CD4-positive, alpha-beta T cell treated with Interleukin-4 for 4 hours (primary cell): ENCODE measurements around the gene MBD1.
A peak's percentile ranks its signal among the peaks of the same experiment; 100 is the strongest.
"Not testable (repeated sequence)": the region's sequence is repeated elsewhere in the genome, so short reads cannot be mapped to it uniquely, and the experiment has no call there.

Experiments
- DNase-seq: peaks from one replicate; pipeline ENCODE4 v3.0.0-alpha.2; 2020

Gene MBD1

GRCh38 chr18:50268022-50268747, 13.1 kb downstream of the MBD1 start:
- peak; percentile 78 for DNase-seq

DNA sequence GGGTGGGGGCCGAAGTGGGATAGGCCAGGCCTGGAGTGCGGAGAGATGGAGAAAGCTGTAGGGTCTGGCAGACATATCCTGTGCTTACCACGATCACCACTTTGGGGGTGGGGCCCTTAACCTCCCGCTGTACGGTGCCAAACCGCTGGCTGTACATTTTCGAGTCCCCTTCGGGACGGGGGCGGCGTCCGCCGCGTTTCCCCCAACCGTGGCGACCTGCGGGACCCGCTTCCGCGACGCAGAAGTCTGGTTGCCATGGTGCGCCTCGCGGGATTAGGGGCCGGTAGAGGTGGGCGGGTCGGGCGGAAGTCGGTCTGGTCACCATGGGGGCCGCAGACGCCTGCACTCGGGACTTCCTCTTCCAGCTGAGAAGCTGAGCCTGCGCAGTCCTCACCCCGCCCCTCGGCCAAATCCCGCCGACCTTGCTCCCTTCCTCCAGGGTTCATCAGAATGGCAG, 15.0 kb downstream of the MBD1 start, which contains the start of gene CFAP53:
Gene CFAP53 (minus strand): TSS at position 248 of the 457 bp plus-strand sequence. CDS start 91 bp downstream, at position 157.
- peak; percentile 84 for DNase-seq

DNA sequence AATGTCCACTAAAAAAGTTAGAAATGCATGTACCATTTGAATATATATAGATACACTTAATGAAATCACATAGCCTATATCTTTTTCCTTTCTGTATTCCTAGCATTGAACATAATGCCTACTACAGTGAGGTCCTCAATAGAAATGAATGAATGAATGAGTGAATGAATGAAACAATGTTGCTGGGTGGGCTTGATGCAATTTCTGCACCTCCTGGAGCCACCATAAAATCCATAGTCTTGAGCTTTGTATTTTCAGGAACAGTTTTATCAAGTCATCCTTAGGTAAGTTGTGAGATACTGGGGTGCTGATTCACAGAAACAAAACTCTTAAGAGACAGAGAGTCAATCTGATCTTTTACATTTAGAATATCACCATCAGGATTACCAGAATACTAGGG, 18.3 kb downstream of the MBD1 start:
- DNase-seq = no peak

- DNase-seq = no peak
Measured at GRCh38 chr18:50250935-50251334, 30.4 kb downstream of the MBD1 start.

- no peak for DNase-seq
Measured at GRCh38 chr18:50249576-50249975, 31.7 kb downstream of the MBD1 start.

- DNase-seq = no peak
Measured at GRCh38 chr18:50247561-50247960, 33.8 kb downstream of the MBD1 start.

GRCh38 chr18:50241768-50242167, 39.6 kb downstream of the MBD1 start:
- DNase-seq = not testable (repeated sequence)

- DNase-seq = peak; percentile 7
Measured at GRCh38 chr18:50240080-50240563, 41.2 kb downstream of the MBD1 start.

GRCh38 chr18:50232419-50232818, 48.9 kb downstream of the MBD1 start:
- DNase-seq = no peak

DNA sequence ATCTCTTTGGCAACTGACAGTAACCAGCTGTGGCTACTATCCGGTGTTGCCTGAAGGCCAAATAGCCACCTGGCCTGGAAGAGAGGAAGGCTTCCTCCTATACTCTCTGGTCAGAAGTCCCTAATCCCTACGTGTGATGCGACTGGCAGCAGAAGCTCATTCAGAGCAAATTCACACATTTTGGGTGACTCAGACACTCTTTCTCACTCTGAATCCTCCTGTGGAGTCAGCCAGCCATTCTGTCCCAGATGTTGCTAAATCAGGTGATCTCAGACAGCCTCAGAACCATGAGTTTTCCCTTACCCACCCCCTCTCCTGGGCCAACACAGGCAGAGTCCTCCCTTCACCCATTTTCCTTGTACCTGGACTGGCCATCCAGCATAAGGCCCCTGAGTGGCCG, 49.7 kb downstream of the MBD1 start:
- DNase-seq = no peak

GRCh38 chr18:50220249-50220648, 61.1 kb downstream of the MBD1 start:
- DNase-seq = not testable (repeated sequence)
